Stomach smooth muscle (tissue), 2 donors: ENCODE data around the gene NPC2.
"Not testable (repeated sequence)": the region's sequence is repeated elsewhere in the genome, so short reads cannot be mapped to it uniquely, and the experiment has no call there.

ENCODE experiments used
- H3K27ac ChIP-seq: one replicate; pipeline ENCODE4 v1.7.0; 2013; ENCODE audit warnings: mild to moderate bottlenecking, low read length, inconsistent platforms
- H3K27me3 ChIP-seq, 2 donors: one replicate each; pipeline ENCODE4 v1.7.0; 2013; ENCODE audit warnings: low read length in 2 of 2; ENCODE audit not compliant: insufficient read depth in 2 of 2, control insufficient read depth in 1 of 2
- H3K36me3 ChIP-seq, 2 donors: one replicate each; pipeline ENCODE4 v1.7.0; 2013; ENCODE audit warnings: low read length in 2 of 2; ENCODE audit not compliant: control insufficient read depth in 2 of 2, insufficient read depth in 2 of 2
- H3K4me1 ChIP-seq: one replicate; pipeline ENCODE4 v1.7.0; 2013; ENCODE audit warnings: low read length; ENCODE audit not compliant: control insufficient read depth, insufficient read depth
- H3K4me3 ChIP-seq, 2 donors: one replicate each; pipeline ENCODE4 v1.7.0; 2013; ENCODE audit warnings: low read length in 2 of 2
- H3K9ac ChIP-seq, 2 donors: one replicate each; pipeline ENCODE4 v1.7.0; 2013; ENCODE audit warnings: low read length in 2 of 2, mild to moderate bottlenecking in 1 of 2
- H3K9me3 ChIP-seq, 2 donors: one replicate each; pipeline ENCODE4 v1.7.0; 2013; ENCODE audit warnings: low read length in 2 of 2; ENCODE audit not compliant: control insufficient read depth in 2 of 2
- donor health status: healthy.
- donor health status: Pancreatic carcinoma.

The NPC2 gene

GRCh38 chr14:74454397-74454796 is 38.7 kb downstream of the NPC2 start:
- H3K27me3 ChIP-seq, H3K27ac ChIP-seq, H3K36me3 ChIP-seq, H3K9ac ChIP-seq, H3K4me1 ChIP-seq, H3K4me3 ChIP-seq, H3K9me3 ChIP-seq: not testable (repeated sequence)

- Histone ChIP-seq H3K9ac (no peak overlapping the region), H3K36me3 (no peaks in the 10 kb centered on the region), H3K27ac (no peak overlapping the region), H3K4me1 (no peaks in the 10 kb centered on the region), H3K27me3 (no peaks in the 10 kb centered on the region), H3K9me3 (no peaks in the 10 kb centered on the region), H3K4me3 (no peak overlapping the region)
Observed at GRCh38 chr14:74444866-74445265, 48.2 kb downstream of the NPC2 start.

- Histone ChIP-seq H3K9ac (no peak overlapping the region), H3K9me3 (no peaks in the 10 kb centered on the region), H3K27ac (no peak overlapping the region), H3K4me3 (no peak overlapping the region), H3K36me3 (no peaks in the 10 kb centered on the region), H3K27me3 (peaks cover 2 to 3% of the 10 kb centered on the region in 2 donors), H3K4me1 (no peaks in the 10 kb centered on the region)
Observed at GRCh38 chr14:74442757-74443156, 50.3 kb downstream of the NPC2 start.

- Histone ChIP-seq H3K27me3 (peaks cover 2 to 3% of the 10 kb centered on the region in 2 donors), H3K9ac (no peak overlapping the region), H3K27ac (no peak overlapping the region), H3K36me3 (no peaks in the 10 kb centered on the region), H3K4me3 (no peak overlapping the region), H3K4me1 (no peaks in the 10 kb centered on the region), H3K9me3 (no peaks in the 10 kb centered on the region)
Observed at GRCh38 chr14:74441113-74441512, 52.0 kb downstream of the NPC2 start.

- H3K4me1 ChIP-seq: no peaks in the 10 kb centered on the region
- H3K9me3 ChIP-seq: no peaks in the 10 kb centered on the region
- H3K27me3 ChIP-seq: peaks cover 2 to 3% of the 10 kb centered on the region in 2 donors
- H3K4me3 ChIP-seq: no peak overlapping the region
- no peaks in the 10 kb centered on the region for H3K36me3 ChIP-seq
- H3K27ac ChIP-seq: no peak overlapping the region
- H3K9ac ChIP-seq: no peak overlapping the region
Observed at GRCh38 chr14:74438351-74438915, 54.7 kb downstream of the NPC2 start.

- Histone ChIP-seq H3K4me3 (no peak overlapping the region), H3K9me3 (no peaks in the 10 kb centered on the region), H3K27me3 (peaks cover 2 to 3% of the 10 kb centered on the region in 2 donors), H3K4me1 (no peaks in the 10 kb centered on the region), H3K27ac (no peak overlapping the region), H3K36me3 (no peaks in the 10 kb centered on the region), H3K9ac (no peak overlapping the region)
Observed at GRCh38 chr14:74437496-74438053, 55.5 kb downstream of the NPC2 start.

GRCh38 chr14:74434294-74434693 is 58.8 kb downstream of the NPC2 start:
- Histone ChIP-seq H3K9me3 (no peaks in the 10 kb centered on the region), H3K9ac (no peak overlapping the region), H3K27ac (no peak overlapping the region), H3K4me1 (no peaks in the 10 kb centered on the region), H3K36me3 (no peaks in the 10 kb centered on the region), H3K27me3 (peaks cover 2 to 3% of the 10 kb centered on the region in 2 donors), H3K4me3 (no peak overlapping the region)

- Histone ChIP-seq H3K27me3 (peaks cover 7 to 13% of the 10 kb centered on the region in 2 donors), H3K4me1 (peaks cover 2% of the 10 kb centered on the region), H3K9ac (no peak overlapping the region), H3K27ac (no peak overlapping the region), H3K9me3 (no peaks in the 10 kb centered on the region), H3K4me3 (no peak overlapping the region), H3K36me3 (no peaks in the 10 kb centered on the region)
Observed at GRCh38 chr14:74429991-74430390, 63.1 kb downstream of the NPC2 start.
